ENCODE measurements around the gene MPZL2. TPM values are rescaled to one million over a fixed set of nuclear protein-coding genes. Genes with fewer than 3 reads are reported as not detected.

MPZL2 gene
- total and polyA plus RNA-seq, 12 donors: 4.0 to 23.4 (median 12.3) TPM

DNA sequence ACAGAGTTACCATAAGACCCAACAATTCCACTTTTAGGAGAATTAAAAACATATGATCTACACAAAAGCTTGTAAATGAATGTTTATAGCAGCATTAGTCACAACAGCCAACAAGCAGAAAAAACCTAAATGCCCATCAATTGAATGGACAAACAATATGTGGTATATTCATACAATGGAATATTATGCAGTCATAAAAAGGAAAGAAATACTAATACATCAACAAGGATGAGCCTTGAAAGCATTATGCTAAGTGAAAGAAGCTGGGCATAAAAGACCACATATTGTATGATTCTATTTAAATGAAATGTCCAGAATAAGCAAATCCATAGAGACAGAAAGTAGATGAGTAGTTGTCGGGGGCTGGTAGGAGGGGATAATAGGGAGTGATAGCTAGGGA lies 5.0 kb downstream of the MPZL2 start:
- peaks cover 0 to 14% (median 6%) of the 10 kb centered on the region in 7 donors for H3K27me3 ChIP-seq
- H3K27ac ChIP-seq: no peak overlapping the region
- H3K9me3 ChIP-seq: no peaks in the 10 kb centered on the region
- 96 to 100% methylated on average over 1 of the region's 1 CpG for WGBS, 2 donors
- H3K4me1 ChIP-seq: peaks cover 0 to 19% (median 5%) of the 10 kb centered on the region in 9 donors
- no peak overlapping the region for H3K4me3 ChIP-seq
- TF ChIP-seq, protein P1, sequence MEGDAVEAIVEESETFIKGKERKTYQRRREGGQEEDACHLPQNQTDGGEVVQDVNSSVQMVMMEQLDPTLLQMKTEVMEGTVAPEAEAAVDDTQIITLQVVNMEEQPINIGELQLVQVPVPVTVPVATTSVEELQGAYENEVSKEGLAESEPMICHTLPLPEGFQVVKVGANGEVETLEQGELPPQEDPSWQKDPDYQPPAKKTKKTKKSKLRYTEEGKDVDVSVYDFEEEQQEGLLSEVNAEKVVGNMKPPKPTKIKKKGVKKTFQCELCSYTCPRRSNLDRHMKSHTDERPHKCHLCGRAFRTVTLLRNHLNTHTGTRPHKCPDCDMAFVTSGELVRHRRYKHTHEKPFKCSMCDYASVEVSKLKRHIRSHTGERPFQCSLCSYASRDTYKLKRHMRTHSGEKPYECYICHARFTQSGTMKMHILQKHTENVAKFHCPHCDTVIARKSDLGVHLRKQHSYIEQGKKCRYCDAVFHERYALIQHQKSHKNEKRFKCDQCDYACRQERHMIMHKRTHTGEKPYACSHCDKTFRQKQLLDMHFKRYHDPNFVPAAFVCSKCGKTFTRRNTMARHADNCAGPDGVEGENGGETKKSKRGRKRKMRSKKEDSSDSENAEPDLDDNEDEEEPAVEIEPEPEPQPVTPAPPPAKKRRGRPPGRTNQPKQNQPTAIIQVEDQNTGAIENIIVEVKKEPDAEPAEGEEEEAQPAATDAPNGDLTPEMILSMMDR (IDR thresholded peaks at IDR 0.05): no peak
- intact Hi-C loops (cut with DNase I): loop anchor here in 1 of 10 donors (5.0 kb wide), 1 partner anchor 62 kb away; no protein-coding TSS in a partner anchor
- ATAC-seq: no peak
- DNase-seq: no peak
- H3K36me3 ChIP-seq: peaks cover 0 to 19% (median 0%) of the 10 kb centered on the region in 9 donors

- TF ChIP-seq, protein P1 (IDR thresholded peaks at IDR 0.05): peak in 1 of 9 donors; percentile 13
- no peak for DNase-seq
- no peak overlapping the region for H3K27ac ChIP-seq
- no peak overlapping the region for H3K4me3 ChIP-seq
- no peaks in the 10 kb centered on the region for H3K9me3 ChIP-seq
- H3K36me3 ChIP-seq: peaks cover 0 to 19% (median 0%) of the 10 kb centered on the region in 9 donors
- H3K27me3 ChIP-seq: peaks cover 0 to 12% (median 6%) of the 10 kb centered on the region in 7 donors
- intact Hi-C loops (cut with DNase I): loop anchor here in 1 of 10 donors (5.0 kb wide), 1 partner anchor 61 kb away; no protein-coding TSS in a partner anchor
- no peak for ATAC-seq
- peaks cover 0 to 12% (median 0%) of the 10 kb centered on the region in 9 donors for H3K4me1 ChIP-seq
- 0 to 81% methylated on average over 1 of the region's 1 CpG for WGBS, 2 donors
Observed at GRCh38 chr11:118258410-118258809, 5.7 kb downstream of the MPZL2 start.

DNA sequence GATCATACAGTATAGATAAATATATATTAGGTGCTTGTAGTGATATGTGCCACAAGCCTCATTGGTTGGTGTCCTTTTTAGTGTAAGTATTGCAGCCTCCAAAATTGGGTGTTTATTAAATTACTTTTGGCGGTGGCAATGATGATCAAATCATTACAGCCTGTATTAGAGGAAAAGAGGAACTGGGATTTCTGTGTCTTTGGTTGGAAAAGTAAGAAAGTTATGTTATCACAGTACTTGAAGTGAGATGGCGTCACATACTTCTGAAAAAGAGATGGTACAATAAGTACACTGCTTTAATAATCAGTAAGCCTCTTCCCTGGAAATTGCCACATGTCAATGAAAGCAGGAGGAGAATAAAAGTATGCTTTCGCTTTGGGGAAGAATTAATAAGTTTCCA lies 11.4 kb downstream of the MPZL2 start:
- H3K27ac ChIP-seq: peak overlapping the region in 2 of 10 donors; percentile 68 to 94

DNA sequence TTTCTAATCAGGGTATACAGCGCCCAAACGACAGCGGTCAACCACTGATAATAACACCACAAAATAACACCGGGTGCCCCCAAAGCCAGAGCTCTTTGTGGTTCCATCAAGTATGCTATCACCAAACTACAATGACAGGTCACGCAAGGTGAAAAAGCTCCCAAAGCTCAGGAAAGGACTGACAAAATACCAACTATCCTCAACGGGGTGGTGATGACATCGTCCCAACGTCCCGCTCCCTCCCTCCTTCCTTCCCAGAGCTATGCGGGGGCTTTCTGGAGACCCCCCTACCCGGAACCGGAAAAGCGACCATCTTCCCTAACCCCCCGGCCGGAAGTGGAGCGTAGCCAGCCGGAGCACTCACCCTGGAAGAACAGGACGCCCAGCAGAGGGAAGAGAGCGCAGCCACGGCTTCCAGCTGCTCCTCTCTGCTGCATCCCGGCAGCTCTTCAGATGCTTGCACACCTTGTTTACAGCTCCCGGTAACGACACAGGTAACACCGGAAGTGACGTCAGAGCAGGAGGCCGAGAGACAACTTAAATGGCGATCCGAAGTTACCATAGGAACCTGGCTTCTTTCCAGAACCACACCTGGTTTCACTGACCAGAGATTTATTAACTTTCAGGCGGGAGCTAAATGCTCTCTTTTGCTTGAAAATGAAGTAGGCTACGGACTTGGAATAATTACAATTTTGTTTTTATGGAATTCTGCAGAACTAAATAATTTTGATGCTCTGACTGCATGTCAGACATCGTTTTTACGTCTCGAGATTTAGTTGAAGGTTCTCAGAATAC lies 12.0 kb downstream of the MPZL2 start, which contains the start of gene MPZL3:
MPZL3 (minus strand) TSS at position 508 of the 795 bp plus-strand sequence; CDS start at position 437, 71 bp downstream.
- Histone ChIP-seq H3K4me3 (peak within 1 kb of the TSS; percentile 44 to 89 (median 66)), H3K9me3 (no peaks in the 10 kb centered on the region), H3K36me3 (peaks cover 0 to 10% (median 0%) of the 10 kb centered on the region in 9 donors), H3K4me1 (peaks cover 0 to 28% (median 0%) of the 10 kb centered on the region in 9 donors), H3K27ac (peak within 1 kb of the TSS in 9 of 10 donors; percentile 60 to 94 (median 73)), H3K27me3 (peaks cover 0 to 20% (median 0%) of the 10 kb centered on the region in 7 donors)
- TF ChIP-seq, protein P1 (IDR thresholded peaks at IDR 0.05): no peak
- ATAC-seq: peak; percentile 61 to 90 (median 82)
- 4 to 7% methylated on average over 33 of the region's 33 CpGs for WGBS, 2 donors
- peak; percentile 47 to 77 for DNase-seq
- intact Hi-C loops (cut with DNase I): loop anchor here in 1 of 10 donors (5.0 kb wide), 1 partner anchor 55 kb away; no protein-coding TSS in a partner anchor

More for the DNA sequence above, 11.4 kb downstream of the MPZL2 start:
- 70 to 72% methylated on average over 3 of the region's 3 CpGs for WGBS, 2 donors
- Histone ChIP-seq H3K4me3 (peak overlapping the region in 9 of 10 donors; percentile 44 to 89 (median 68)), H3K4me1 (peaks cover 0 to 21% (median 0%) of the 10 kb centered on the region in 9 donors), H3K27me3 (peaks cover 0 to 18% (median 0%) of the 10 kb centered on the region in 7 donors), H3K9me3 (no peaks in the 10 kb centered on the region), H3K36me3 (peaks cover 0 to 10% (median 0%) of the 10 kb centered on the region in 9 donors)
- TF ChIP-seq, protein P1 (IDR thresholded peaks at IDR 0.05): no peak
- DNase-seq (no peak), ATAC-seq (peak in 1 of 8 donors; percentile 14)
- intact Hi-C loops (cut with DNase I): loop anchor here in 1 of 10 donors (5.0 kb wide), 1 partner anchor 55 kb away; no protein-coding TSS in a partner anchor
